BE2C (cell line): Measurements from ENCODE around the gene PGM2L1.

Experiments
- DNase-seq: peaks from one replicate; pipeline ENCODE4 v3.0.0-alpha.2; 2020
- H3K27me3 ChIP-seq: fragments of 250-450 bp; sonication (Bioruptor Pico); 2 replicates; pipeline ENCODE4 v1.5.1; 2020; ENCODE audit warnings: mild to moderate bottlenecking
- H3K36me3 ChIP-seq: fragments of 250-450 bp; sonication (Bioruptor Pico); 2 replicates; pipeline ENCODE4 v1.5.1; 2020; ENCODE audit warnings: mild to moderate bottlenecking
- H3K4me1 ChIP-seq: fragments of 250-450 bp; sonication (Bioruptor Pico); 2 replicates; pipeline ENCODE4 v1.5.1; 2020
- H3K4me3 ChIP-seq: 2 replicates; pipeline ENCODE4 v1.5.1; 2011; ENCODE audit warnings: low read depth, low read length
- H3K9me3 ChIP-seq: fragments of 250-450 bp; sonication (Bioruptor Pico); 2 replicates; pipeline ENCODE4 v1.5.1; 2020
- CTCF ChIP-seq: IDR thresholded peaks from 2 replicates; pipeline ENCODE4 v1.5.1; 2012; ENCODE audit warnings: mild to moderate bottlenecking, low read depth, low read length

PGM2L1 gene

GRCh38 chr11:74288161-74288560 is 110.1 kb downstream of the PGM2L1 start:
- no peak for TF ChIP-seq CTCF
- no peak for DNase-seq

GRCh38 chr11:74284466-74284865 is 113.8 kb downstream of the PGM2L1 start:
- no peak for TF ChIP-seq CTCF
- no peaks in the 10 kb centered on the region for H3K36me3 ChIP-seq
- DNase-seq = no peak

More at GRCh38 chr11:74288161-74288560, 110.1 kb downstream of the PGM2L1 start:
- no peaks in the 10 kb centered on the region for H3K4me1 ChIP-seq
- peaks cover 3% of the 10 kb centered on the region; the same call in 1 of the 2 replicates for H3K27me3 ChIP-seq
- H3K36me3 ChIP-seq = no peaks in the 10 kb centered on the region
- no peaks in the 10 kb centered on the region for H3K9me3 ChIP-seq
- H3K4me3 ChIP-seq = no peak overlapping the region

GRCh38 chr11:74283580-74284180 is 114.6 kb downstream of the PGM2L1 start:
- Histone ChIP-seq H3K4me1 (no peaks in the 10 kb centered on the region), H3K27me3 (no peaks in the 10 kb centered on the region), H3K36me3 (no peaks in the 10 kb centered on the region), H3K4me3 (no peak overlapping the region), H3K9me3 (no peaks in the 10 kb centered on the region)
- no peak for TF ChIP-seq CTCF
- no peak for DNase-seq

More at GRCh38 chr11:74284466-74284865, 113.8 kb downstream of the PGM2L1 start:
- Histone ChIP-seq H3K4me3 (no peak overlapping the region), H3K4me1 (no peaks in the 10 kb centered on the region), H3K9me3 (no peaks in the 10 kb centered on the region), H3K27me3 (no peaks in the 10 kb centered on the region)

GRCh38 chr11:74282914-74283371 is 115.3 kb downstream of the PGM2L1 start:
- H3K4me1 ChIP-seq = no peaks in the 10 kb centered on the region
- TF ChIP-seq CTCF = no peak
- H3K27me3 ChIP-seq = no peaks in the 10 kb centered on the region
- H3K9me3 ChIP-seq = no peaks in the 10 kb centered on the region
- no peak overlapping the region for H3K4me3 ChIP-seq
- H3K36me3 ChIP-seq = no peaks in the 10 kb centered on the region
- no peak for DNase-seq

GRCh38 chr11:74282421-74282820 is 115.8 kb downstream of the PGM2L1 start:
- H3K4me1 ChIP-seq = no peaks in the 10 kb centered on the region
- no peaks in the 10 kb centered on the region for H3K27me3 ChIP-seq
- no peaks in the 10 kb centered on the region for H3K9me3 ChIP-seq
- no peak for TF ChIP-seq CTCF
- DNase-seq = no peak
- H3K4me3 ChIP-seq = no peak overlapping the region
- no peaks in the 10 kb centered on the region for H3K36me3 ChIP-seq

GRCh38 chr11:74280494-74280893 is 117.7 kb downstream of the PGM2L1 start:
- TF ChIP-seq CTCF = no peak
- Histone ChIP-seq H3K27me3 (no peaks in the 10 kb centered on the region), H3K4me1 (no peaks in the 10 kb centered on the region), H3K4me3 (no peak overlapping the region), H3K36me3 (no peaks in the 10 kb centered on the region), H3K9me3 (no peaks in the 10 kb centered on the region)
- DNase-seq = no peak
